Ovary (tissue), 9 donors: ENCODE data around the gene AGBL4. TPM values are rescaled to one million over a fixed set of nuclear protein-coding genes. Genes with fewer than 3 reads are reported as not detected.

Source experiments
- DNase-seq, 5 donors: peaks; one replicate each; pipeline ENCODE4 v3.0.0-alpha.2; 2019 to 2020
- H3K27ac ChIP-seq, 2 donors: fragments of 200-600 bp; one replicate each; pipeline versions ENCODE4 v1.5.1 to v1.8.0; 2019 to 2022
- H3K27me3 ChIP-seq: fragments of 200-600 bp; one replicate; pipeline ENCODE4 v1.8.0; 2022
- H3K36me3 ChIP-seq: fragments of 200-600 bp; sonication (generic); one replicate; pipeline ENCODE4 v1.5.1; 2019
- H3K4me1 ChIP-seq: one replicate; pipeline ENCODE4 v1.8.1; 2013; ENCODE audit warnings: mild to moderate bottlenecking, moderate library complexity; ENCODE audit not compliant: insufficient read depth
- H3K4me3 ChIP-seq: fragments of 200-600 bp; sonication (generic); one replicate; pipeline ENCODE4 v1.5.1; 2017
- H3K9me3 ChIP-seq, 2 donors: fragments of 200-600 bp in 1 of 2; sonication (generic) in 1 of 2; one replicate each; pipeline versions ENCODE4 v1.5.1 to v1.8.1; 2013 to 2019; ENCODE audit warnings: mild to moderate bottlenecking in 1 of 2, moderate library complexity in 1 of 2
- EP300 ChIP-seq: sonication (generic); formaldehyde crosslinking; IDR thresholded peaks from one replicate; pipeline ENCODE4 v1.6.1; 2017; ENCODE audit warnings: antibody characterized with exemption
- POLR2A ChIP-seq: fragments of 450-650 bp; IDR thresholded peaks from one replicate; pipeline ENCODE4 v1.6.1; 2017; ENCODE audit warnings: antibody characterized with exemption, mild to moderate bottlenecking, moderate library complexity
- WGBS, 3 donors: extraction: QIAGEN DNeasy Blood & Tissue Kit in 1 of 3; methylation state at CpG; one replicate each; pipeline versions ENCODE4 v1.1.5 to v1.1.7; 2013 to 2017; 5-methylcytosine and 5-hydroxymethylcytosine counted together
- intact Hi-C, 4 donors: fragments of 100-400 bp; cut with DNase I; formaldehyde crosslinking; loops; one replicate each; pipeline versions ENCODE4 v1.11.0 to v1.15.1; 2022 to 2023
- polyA plus RNA-seq, 2 donors: library from polyadenylated mRNA; stranded (reverse); fragments of 200-250 nt in 1 of 2; fragments of 350-450 nt in 1 of 2; fragmentation: Illumina TruSeq in 1 of 2; extraction: RNeasy Lipid Tissue Mini Kit (QIAGEN cat#74804) in 1 of 2; gene quantifications; one replicate each; pipeline ENCODE4 v1.2.3, GENCODE V29; 2013 to 2014
- total RNA-seq, 7 donors: library from RNA; depleted of rRNA in 2 of 7; stranded (reverse); fragments of >200 nt in 2 of 7; fragmentation: NEBNext Ultra II Directional in 3 of 7; extraction: Animal tissue kit (Norgen Biotek cat#: 25700) in 3 of 7; gene quantifications; one replicate each; pipeline versions ENCODE4 v1.1.0 to v1.2.4, GENCODE V29; 2016 to 2023
- TF ChIP-seq, protein P1 (sequence below), 3 donors: fragments of 450-650 bp in 2 of 3; fragments of 200-600 bp in 1 of 3; IDR thresholded peaks; one replicate each; pipeline versions ENCODE4 v1.5.1 to v1.8.0; 2016 to 2022; ENCODE audit warnings: antibody characterized with exemption in 3 of 3, mild to moderate bottlenecking in 1 of 3
- donor health status: DM: no; HTN: no; CAD: no; lungs with moderate emphysema.
- donor health status: DM: no; HTN: no; CAD: no.
- donor health status: Bipolar disorder and iron deficiency.
- donor health status: DM: yes; HTN: yes; CAD: no.
- donor health status: DM: no; HTN: no; CAD: no.
- donor health status: DM: yes; HTN: yes; CAD: no.

Gene AGBL4
- total and polyA plus RNA-seq, 9 donors, result 0.15 to 6.2 (median 0.64) TPM

DNA sequence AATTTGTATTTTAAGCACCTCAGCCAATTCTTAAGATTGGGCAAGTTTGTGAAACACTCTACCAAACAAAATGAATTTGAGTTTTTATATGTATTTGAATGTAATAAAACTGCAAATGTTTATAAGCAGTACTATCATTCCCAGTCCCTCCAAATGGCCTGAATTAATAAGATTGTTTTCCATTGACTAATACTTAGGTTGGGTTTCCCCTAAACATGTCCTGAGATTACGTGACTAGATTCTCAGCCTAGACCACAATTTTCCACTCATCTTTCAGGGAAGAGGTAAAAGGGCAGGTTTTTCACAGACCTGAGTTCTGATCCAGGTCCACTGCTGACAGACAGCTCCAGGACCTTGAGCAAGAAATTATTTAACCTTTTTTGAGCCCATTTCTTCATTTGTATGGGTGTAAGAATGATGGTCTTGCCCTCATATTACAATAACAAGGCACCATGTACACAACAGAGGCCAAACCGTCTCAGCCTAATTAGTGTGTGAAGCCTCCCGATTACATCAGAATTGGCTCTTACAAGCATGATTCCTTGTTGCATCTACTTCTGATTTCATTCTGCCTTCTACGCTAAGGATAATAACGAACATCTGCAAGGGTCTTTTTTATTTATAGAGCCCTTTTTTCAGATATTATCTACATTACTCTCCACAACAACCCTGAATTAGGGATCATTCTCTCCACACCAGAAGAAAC is 1298.3 kb downstream of the AGBL4 start:
- H3K9me3 ChIP-seq, result no peaks in the 10 kb centered on the region
- no peak for DNase-seq
- 59 to 72% (median 67%) methylated on average over 5 of the region's 5 CpGs for WGBS, 3 donors
- H3K4me1 ChIP-seq, result no peaks in the 10 kb centered on the region
- H3K4me3 ChIP-seq, result no peak overlapping the region
- H3K27ac ChIP-seq, result no peak overlapping the region
- no peaks in the 10 kb centered on the region for H3K36me3 ChIP-seq
- intact Hi-C loops, result no loop called here
- TF ChIP-seq, protein P1, sequence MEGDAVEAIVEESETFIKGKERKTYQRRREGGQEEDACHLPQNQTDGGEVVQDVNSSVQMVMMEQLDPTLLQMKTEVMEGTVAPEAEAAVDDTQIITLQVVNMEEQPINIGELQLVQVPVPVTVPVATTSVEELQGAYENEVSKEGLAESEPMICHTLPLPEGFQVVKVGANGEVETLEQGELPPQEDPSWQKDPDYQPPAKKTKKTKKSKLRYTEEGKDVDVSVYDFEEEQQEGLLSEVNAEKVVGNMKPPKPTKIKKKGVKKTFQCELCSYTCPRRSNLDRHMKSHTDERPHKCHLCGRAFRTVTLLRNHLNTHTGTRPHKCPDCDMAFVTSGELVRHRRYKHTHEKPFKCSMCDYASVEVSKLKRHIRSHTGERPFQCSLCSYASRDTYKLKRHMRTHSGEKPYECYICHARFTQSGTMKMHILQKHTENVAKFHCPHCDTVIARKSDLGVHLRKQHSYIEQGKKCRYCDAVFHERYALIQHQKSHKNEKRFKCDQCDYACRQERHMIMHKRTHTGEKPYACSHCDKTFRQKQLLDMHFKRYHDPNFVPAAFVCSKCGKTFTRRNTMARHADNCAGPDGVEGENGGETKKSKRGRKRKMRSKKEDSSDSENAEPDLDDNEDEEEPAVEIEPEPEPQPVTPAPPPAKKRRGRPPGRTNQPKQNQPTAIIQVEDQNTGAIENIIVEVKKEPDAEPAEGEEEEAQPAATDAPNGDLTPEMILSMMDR (IDR thresholded peaks at IDR 0.05), result no peak
- no peak for TF ChIP-seq POLR2A
- TF ChIP-seq EP300, result no peak
- H3K27me3 ChIP-seq, result no peaks in the 10 kb centered on the region

DNA sequence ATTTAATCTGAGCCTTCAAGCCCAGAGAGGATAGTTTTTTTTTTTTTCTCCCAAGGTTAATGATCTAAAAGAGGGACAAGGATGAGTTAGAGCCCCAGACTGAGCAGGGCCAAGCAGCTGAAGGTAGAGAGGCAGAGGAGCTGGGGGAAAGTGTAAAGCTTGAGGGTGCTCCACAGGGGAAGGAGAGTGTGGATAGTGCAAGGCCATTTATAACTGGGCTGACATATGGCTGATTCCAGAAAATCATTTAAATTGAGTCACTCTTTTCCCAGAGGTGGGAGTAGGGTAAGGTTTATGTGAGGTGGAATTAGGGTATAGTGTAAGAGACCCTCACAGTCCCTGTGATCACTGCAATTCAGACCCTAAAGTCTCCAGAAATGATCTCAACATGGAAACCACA is 1302.8 kb downstream of the AGBL4 start:
- H3K4me1 ChIP-seq, result no peaks in the 10 kb centered on the region
- no peaks in the 10 kb centered on the region for H3K27me3 ChIP-seq
- intact Hi-C loops, result no loop called here
- no peak overlapping the region for H3K27ac ChIP-seq
- TF ChIP-seq, protein P1 (IDR thresholded peaks at IDR 0.05), result no peak
- TF ChIP-seq POLR2A (no peak), EP300 (no peak)
- no peak for DNase-seq
- H3K36me3 ChIP-seq, result no peaks in the 10 kb centered on the region
- no peaks in the 10 kb centered on the region for H3K9me3 ChIP-seq
- H3K4me3 ChIP-seq, result no peak overlapping the region

DNA sequence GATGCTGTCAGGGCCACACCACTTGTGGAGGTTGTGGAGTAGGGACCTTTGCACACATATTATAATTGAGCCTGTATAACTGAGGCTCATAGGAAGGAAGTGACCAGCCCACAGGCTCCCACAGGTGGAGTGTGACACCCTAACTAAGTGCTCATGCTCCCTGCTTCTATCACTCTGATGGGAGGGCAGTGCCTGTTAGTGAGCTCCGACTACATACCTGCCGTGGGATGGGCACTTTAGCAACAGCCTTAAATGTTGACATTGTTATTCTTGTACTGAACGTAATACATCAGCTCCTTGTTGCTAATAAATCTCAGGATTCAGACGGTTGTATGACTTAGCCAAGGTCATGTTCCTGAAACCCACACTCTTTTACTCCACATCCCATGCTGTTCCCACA is 1305.0 kb downstream of the AGBL4 start:
- H3K9me3 ChIP-seq, result no peaks in the 10 kb centered on the region
- WGBS, 3 donors, result 51 to 62% (median 62%) methylated on average over 4 of the region's 4 CpGs
- TF ChIP-seq, protein P1 (IDR thresholded peaks at IDR 0.05), result no peak
- no peak for TF ChIP-seq POLR2A
- no peak for TF ChIP-seq EP300
- no peaks in the 10 kb centered on the region for H3K27me3 ChIP-seq
- intact Hi-C loops, result no loop called here
- no peaks in the 10 kb centered on the region for H3K36me3 ChIP-seq
- no peak overlapping the region for H3K4me3 ChIP-seq
- H3K4me1 ChIP-seq, result no peaks in the 10 kb centered on the region
- no peak for DNase-seq
- H3K27ac ChIP-seq, result no peak overlapping the region

DNA sequence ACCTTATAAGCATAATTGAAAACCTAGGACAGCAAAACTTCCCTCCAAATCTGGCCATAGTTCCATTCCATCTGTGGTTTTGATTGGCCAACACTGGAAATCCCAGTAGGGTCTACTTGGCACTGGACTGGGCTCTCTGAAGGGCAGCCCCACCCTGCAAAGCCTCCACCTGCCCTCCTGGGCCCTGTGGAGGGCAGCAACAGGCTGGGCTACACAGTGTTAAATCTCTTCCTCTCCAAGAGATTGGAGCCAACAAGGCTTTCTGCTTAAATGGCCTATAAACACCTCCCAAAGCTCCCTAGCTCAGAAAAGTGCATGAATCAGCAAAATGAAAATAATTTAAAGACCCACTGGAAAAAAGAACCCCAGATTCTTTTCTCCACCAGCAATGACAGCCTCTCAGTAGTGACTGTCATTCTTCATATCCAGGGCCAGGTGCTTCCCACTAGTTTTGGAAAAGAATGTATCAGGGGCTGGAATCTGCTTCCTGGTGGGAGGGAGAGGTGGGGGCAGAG is 1305.6 kb downstream of the AGBL4 start:
- intact Hi-C loops, result no loop called here
- Histone ChIP-seq H3K27me3 (no peaks in the 10 kb centered on the region), H3K9me3 (no peaks in the 10 kb centered on the region), H3K27ac (no peak overlapping the region), H3K36me3 (no peaks in the 10 kb centered on the region), H3K4me3 (no peak overlapping the region), H3K4me1 (no peaks in the 10 kb centered on the region)
- no peak for DNase-seq
- TF ChIP-seq EP300 (no peak), POLR2A (no peak)
- TF ChIP-seq, protein P1 (IDR thresholded peaks at IDR 0.05), result no peak
